ENCODE data around the gene CPNE4. TPM values are rescaled to one million over a fixed set of nuclear protein-coding genes. Genes with fewer than 3 reads are reported as not detected.

The CPNE4 gene
- total RNA-seq, 1 experiment from 2014 or later, result 1.9 TPM

DNA sequence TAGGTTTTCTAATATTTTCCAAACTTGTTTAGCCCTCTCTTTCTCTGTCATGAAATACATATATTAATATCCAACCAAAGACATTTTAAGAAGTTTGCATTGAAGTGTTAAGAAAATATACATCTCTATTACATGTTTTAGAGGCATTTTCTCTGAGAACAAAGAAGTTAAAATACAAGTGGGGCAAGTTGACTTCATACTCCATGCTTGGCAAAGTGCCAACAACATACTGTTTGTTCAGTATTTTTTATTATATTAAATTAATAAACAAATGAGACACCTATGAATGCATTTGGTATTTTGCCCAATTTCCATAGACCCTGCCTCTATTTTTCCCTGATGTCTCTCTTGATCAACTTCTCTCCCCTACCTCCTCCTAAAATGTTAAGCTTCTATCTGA, 299.3 kb downstream of the CPNE4 start:
- no peak overlapping the region for H3K27ac Mint-ChIP-seq
- no peaks in the 10 kb centered on the region for H3K36me3 Mint-ChIP-seq (ENCODE audit: insufficient read depth in 1 of 3, low read depth in 3 of 3)

More for the DNA sequence above, 299.3 kb downstream of the CPNE4 start:
- Histone ChIP-seq H3K18ac (ENCODE audit: insufficient read length, low read depth, low read length) (no peak overlapping the region), H4K5ac (ENCODE audit: insufficient read length, low read depth, low read length) (no peak overlapping the region), H3K79me1 (ENCODE audit: insufficient read depth, low read depth, low read length, poor library complexity, severe bottlenecking) (no peaks in the 10 kb centered on the region), H2BK5ac (ENCODE audit: insufficient read length, low read length) (no peak overlapping the region), H3K4me2 (ENCODE audit: insufficient read depth, insufficient read length, low read length) (no peak overlapping the region), H2AK5ac (ENCODE audit: insufficient read length, low read length) (no peak overlapping the region), H2BK15ac (ENCODE audit: low read depth, low read length) (no peak overlapping the region), H4K20me1 (ENCODE audit: control insufficient read depth, insufficient read depth, insufficient read length) (no peaks in the 10 kb centered on the region), H3K23me2 (ENCODE audit: insufficient read length, low read depth, low read length, poor library complexity, severe bottlenecking) (no peaks in the 10 kb centered on the region), H3K27me3 (ENCODE audit: insufficient read depth, low read length) (no peaks in the 10 kb centered on the region), H3K23ac (ENCODE audit: insufficient read length, low read depth, low read length) (no peak overlapping the region), H3K9me3 (ENCODE audit: control insufficient read depth, low read depth, low read length) (no peaks in the 10 kb centered on the region), H3T11ph (ENCODE audit: low read length) (no peak overlapping the region), H3K27ac (ENCODE audit: insufficient read length, low read depth, low read length) (no peak overlapping the region), H3K14ac (ENCODE audit: insufficient read depth, low read length) (no peak overlapping the region), H3K4ac (ENCODE audit: low read depth, low read length) (no peak overlapping the region), H2BK12ac (ENCODE audit: insufficient read length, low read depth, low read length) (no peak overlapping the region), H2BK120ac (ENCODE audit: low read depth, low read length, poor library complexity, severe bottlenecking) (no peak overlapping the region), H3K79me2 (ENCODE audit: insufficient read depth, low read length) (no peaks in the 10 kb centered on the region), H3K4me1 (ENCODE audit: insufficient read depth, low read length) (no peaks in the 10 kb centered on the region), H4K8ac (replicated peaks; ENCODE audit: insufficient read length, low read depth, low read length) (no peak overlapping the region), H3K9ac (ENCODE audit: extremely low read depth, insufficient read length, low read length) (no peak overlapping the region), H3K56ac (ENCODE audit: insufficient read length, low read depth, low read length) (no peak overlapping the region), H4K91ac (ENCODE audit: insufficient read length, low read depth, low read length) (no peak overlapping the region), H2AFZ (ENCODE audit: low read length) (no peak overlapping the region), H2BK20ac (ENCODE audit: low read depth, low read length, poor library complexity, severe bottlenecking) (no peak overlapping the region)
- TF ChIP-seq, protein P1, sequence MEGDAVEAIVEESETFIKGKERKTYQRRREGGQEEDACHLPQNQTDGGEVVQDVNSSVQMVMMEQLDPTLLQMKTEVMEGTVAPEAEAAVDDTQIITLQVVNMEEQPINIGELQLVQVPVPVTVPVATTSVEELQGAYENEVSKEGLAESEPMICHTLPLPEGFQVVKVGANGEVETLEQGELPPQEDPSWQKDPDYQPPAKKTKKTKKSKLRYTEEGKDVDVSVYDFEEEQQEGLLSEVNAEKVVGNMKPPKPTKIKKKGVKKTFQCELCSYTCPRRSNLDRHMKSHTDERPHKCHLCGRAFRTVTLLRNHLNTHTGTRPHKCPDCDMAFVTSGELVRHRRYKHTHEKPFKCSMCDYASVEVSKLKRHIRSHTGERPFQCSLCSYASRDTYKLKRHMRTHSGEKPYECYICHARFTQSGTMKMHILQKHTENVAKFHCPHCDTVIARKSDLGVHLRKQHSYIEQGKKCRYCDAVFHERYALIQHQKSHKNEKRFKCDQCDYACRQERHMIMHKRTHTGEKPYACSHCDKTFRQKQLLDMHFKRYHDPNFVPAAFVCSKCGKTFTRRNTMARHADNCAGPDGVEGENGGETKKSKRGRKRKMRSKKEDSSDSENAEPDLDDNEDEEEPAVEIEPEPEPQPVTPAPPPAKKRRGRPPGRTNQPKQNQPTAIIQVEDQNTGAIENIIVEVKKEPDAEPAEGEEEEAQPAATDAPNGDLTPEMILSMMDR (conservative IDR thresholded peaks at IDR 0.05), result no peak
- Mint-ChIP-seq H3K4me3 (no peak overlapping the region), H3K4me1 (peaks cover 5 to 7% of the 10 kb centered on the region in 2 experiments), H3K9me3 (no peaks in the 10 kb centered on the region), H3K27me3 (ENCODE audit: low read depth) (no peaks in the 10 kb centered on the region)
- no peak for DNase-seq
